ENCODE results near the gene RPH3AL.
"Not testable (repeated sequence)": the region's sequence is repeated elsewhere in the genome, so short reads cannot be mapped to it uniquely, and the experiment has no call there.

Gene RPH3AL

DNA sequence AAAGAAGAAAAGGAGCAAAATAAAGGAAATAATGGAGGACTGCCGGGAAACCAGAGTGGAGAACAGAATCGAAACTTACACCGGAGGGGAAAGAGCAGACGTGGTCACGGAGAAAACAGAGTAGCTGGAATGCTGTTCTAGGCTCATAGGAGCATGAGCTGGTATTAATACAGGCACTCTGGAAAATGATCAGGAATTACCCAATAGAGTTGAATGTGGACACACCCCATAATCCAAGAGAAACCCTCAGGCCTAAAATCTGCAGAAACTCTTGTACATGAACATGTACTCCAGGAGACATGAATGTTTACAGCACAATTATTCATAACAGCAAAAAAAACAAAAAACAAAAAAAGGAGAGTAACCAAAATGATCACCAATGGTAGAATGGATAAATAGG is 77.7 kb downstream of the RPH3AL start:
- DNase-seq (ENCODE audit: low read depth) = no peak
- no peak overlapping the region for H3K4me3 ChIP-seq (ENCODE audit: low read depth, low read length)

DNA sequence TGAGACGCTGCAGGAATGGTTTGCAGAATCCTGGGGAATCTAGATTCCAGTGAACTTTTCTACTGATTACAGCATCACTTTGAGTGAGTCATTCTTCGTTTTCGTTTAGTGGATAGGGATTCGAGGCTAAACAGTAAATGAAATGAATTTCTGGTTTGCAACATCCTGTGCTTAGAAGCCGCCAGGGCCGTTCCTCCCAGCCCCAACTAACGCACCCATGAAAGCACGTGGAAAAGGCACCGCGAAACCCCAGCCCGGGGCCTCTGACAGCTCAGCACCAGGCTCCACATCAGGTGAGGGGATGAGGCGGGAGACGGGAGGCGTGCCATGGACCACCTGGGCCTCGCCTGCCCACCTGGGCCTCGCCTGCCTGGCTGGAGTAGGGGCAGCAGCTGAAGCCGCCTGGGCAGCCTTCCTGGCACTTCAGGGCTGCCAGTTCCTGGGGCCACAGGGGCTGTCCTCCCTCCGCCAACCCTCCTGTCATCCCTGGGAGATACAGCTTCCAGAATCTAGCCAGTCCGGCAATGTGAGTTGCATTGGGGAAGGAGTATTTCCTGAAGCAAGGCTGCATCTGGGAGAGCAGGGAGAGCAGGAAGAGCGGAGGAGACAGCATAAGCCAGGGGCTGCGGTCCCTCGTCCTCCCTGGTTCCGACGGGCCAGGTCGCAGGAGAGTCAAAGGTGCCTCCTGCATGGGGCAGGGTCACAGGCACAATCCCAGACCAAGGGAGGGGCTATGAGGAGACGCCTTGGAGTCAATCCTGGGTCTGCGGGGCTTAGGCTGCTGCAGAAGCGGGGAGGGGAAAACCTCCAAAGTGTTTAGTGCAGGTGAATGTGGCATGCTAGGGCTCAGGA is 78.4 kb downstream of the RPH3AL start:
- no peak overlapping the region for H3K4me3 ChIP-seq (ENCODE audit: low read depth, low read length)
- DNase-seq (ENCODE audit: low read depth) = no peak

DNA sequence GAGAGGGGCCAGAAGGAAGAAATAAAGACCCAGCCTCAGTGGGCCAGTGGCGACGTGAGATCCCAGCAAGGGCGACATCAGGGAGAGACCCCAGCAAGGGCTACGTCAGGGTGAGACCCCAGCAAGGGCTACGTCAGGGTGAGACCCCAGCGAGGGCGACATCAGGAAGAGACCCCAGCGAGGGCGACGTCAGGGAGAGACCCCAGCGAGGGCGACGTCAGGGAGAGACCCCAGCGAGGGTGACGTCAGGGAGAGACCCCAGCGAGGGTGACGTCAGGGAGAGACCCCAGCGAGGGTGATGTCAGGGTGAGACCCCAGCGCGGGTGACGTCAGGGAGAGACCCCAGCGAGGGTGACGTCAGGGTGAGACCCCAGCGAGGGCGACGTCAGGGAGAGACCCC is 79.8 kb downstream of the RPH3AL start:
- not testable (repeated sequence) for DNase-seq (ENCODE audit: low read depth); H3K4me3 ChIP-seq (ENCODE audit: low read depth, low read length)

DNA sequence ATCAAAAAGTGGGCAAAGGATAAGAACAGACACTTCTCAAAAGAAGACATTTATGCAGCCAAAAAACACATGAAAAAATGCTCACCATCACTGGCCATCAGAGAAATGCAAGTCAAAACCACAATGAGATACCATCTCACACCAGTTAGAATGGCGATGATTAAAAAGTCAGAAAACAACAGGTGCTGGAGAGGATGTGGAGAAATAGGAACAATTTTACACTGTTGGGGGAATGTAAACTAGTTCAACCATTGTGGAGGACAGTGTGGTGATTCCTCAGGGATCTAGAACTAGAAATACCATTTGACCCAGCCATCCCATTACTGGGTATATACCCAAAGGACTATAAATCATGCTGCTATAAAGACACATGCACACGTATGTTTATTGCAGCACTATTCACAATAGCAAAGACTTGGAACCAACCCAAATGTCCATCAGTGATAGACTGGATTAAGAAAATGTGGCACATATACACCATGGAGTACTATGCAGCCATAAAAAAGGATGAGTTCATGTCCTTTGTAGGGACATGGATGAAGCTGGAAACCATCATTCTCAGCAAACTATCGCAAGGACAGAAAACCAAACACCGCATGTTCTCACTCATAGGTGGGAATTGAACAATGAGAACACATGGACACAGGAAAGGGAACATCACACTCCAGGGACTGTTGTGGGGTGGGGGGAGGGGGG is 80.5 kb downstream of the RPH3AL start:
- not testable (repeated sequence) for DNase-seq (ENCODE audit: low read depth); H3K4me3 ChIP-seq (ENCODE audit: low read depth, low read length)

DNA sequence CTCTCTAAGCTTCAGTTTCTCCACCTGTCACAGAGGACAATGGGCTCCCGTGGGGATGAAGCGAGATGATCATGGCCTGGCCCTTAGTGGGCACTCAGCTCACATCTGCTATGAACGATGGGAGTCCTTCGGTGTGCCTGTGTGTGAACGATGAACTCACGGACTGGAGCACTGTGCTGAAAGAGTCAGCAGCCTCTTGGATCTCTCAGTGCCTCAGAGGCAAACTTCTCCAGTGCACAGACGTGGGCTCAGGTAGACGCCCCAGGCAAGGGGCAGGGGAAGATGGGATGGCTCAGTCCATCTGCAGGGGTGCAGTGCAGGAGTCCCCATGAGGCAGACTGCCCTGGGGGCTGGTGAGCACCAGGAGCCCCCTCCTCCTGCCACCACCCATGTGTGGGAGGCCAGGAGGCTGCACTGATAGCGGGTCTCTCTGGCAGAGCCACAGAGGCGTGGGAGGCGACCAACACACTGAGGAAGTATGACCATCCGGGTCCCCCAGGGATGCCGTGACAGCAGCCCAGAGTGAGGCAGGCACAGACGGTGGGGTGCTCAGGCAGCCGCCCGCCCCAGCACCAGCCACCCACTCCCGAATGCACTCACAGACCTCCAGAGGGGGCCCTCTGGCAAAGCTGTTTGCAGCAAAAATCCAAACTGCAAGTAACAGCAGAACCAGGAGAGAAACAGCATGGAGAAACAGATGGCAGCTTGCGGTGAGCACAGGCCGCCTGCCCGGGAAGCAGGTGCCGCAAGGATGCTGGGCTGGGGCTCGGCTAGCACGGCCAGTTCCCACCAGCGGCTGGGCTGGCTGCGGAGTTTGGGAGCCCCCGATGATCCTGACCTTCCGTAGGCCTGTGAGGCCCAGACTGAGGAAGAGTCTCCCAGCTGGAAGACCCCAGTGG is 82.7 kb downstream of the RPH3AL start:
- DNase-seq (ENCODE audit: low read depth) = no peak
- no peak overlapping the region for H3K4me3 ChIP-seq (ENCODE audit: low read depth, low read length)

DNA sequence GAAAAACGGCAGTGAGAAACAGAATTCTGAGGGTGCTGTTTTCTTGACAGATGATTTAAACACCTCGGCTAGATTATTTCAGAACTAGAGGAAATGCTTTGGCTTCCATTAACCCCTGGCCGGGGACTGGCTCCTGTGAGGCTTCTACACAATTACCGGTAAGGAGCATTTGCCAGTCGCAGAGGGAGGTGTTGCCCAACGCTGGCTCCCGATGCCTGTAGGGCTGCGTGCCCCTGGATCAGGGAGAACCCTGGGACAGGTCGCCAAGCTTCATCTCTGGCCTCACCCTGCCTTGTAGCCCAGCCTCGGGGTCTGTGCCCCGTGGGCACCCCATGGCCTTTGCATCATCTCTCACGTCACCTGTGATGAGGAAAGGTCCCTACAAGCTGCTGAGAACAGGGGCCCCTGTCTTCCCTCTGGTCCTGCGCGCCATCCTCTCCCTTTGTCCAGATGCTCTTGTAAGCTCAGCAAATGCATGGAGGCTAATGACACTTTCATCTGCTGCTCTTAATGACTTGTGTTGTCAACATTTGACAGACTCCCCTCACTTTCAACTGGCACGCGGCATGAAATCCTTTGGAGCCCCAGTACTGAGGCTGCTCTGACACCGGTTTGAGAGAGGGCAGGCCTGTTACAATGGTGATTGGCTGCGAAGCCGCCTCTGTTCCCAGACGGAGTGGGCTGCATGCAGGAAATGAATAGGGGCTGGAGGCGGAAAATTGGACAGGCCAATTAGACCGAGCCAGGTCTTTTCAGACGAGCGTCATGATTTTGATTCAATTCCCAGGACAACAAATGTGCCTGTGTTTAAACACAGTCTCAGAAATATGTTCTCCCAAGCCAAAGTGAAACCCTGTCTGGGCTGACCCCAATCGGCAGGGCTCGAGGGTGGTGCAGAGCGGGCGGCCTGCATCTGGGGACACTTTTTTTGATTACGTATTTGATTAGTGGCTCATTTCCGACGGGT is 85.6 kb downstream of the RPH3AL start:
- no peak overlapping the region for H3K4me3 ChIP-seq (ENCODE audit: low read depth, low read length)

DNA sequence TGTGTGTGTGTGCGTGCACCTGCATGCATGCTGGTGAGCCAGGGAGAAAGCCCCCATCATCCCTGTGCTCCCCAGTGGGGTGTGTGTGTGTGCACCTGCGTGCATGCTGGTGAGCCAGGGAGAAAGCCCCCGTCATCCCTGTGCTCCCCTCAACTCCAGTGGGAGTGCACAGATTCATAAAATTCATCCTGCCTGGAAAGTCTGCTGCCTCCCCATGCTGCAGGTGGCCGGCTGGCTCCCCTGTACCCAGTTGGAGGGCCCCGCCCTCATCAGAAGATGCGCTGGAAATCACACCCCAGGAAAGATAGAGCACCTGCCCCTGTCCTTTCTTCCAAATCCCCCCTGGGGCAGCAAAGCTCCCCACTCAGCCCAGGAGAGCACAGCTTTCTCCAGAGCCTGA is 86.4 kb downstream of the RPH3AL start:
- H3K4me3 ChIP-seq (ENCODE audit: low read depth, low read length) = no peak overlapping the region
- DNase-seq (ENCODE audit: low read depth) = no peak

More for the DNA sequence above, 85.6 kb downstream of the RPH3AL start:
- DNase-seq (ENCODE audit: low read depth) = no peak

DNA sequence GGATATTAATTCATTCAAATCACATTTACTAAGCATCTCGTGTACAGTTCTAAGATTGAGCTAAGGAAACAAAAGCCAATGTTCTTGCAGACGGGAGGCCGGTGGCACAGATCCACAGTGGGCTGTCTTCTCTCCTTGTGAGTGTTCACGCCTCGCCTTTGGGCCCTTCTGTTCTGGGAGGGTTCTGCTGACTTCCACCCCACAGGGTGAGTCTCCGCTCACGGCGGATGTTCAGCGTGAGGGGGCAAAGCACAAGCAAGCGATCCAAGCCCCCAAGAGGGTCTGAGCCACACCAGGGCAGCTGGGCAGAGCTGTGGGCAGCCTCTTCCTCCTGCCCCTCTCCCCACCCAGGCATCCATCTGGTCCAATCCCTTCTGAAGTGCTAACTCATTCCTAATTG is 86.9 kb downstream of the RPH3AL start:
- no peak overlapping the region for H3K4me3 ChIP-seq (ENCODE audit: low read depth, low read length)
- DNase-seq (ENCODE audit: low read depth) = no peak

DNA sequence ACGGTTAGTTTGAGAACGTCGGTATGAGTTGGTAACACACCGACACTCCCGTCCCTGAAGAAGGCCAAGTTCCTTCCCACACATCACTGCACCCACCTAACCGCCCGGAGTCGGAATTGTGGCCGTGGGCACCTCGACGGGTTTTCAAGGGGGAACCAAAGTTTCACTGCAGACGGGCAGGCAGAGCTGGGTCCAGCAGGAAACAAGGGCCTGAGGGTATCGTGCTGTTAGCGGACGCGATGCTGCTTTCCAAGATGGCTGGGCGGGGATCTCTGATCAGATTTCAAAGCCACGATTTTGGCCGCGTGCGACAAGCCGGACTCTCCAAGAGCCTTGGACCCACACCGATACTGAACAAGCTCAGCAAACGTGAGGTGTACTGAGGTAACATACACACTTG is 88.8 kb downstream of the RPH3AL start:
- no peak for DNase-seq (ENCODE audit: low read depth)
- H3K4me3 ChIP-seq (ENCODE audit: low read depth, low read length) = no peak overlapping the region

DNA sequence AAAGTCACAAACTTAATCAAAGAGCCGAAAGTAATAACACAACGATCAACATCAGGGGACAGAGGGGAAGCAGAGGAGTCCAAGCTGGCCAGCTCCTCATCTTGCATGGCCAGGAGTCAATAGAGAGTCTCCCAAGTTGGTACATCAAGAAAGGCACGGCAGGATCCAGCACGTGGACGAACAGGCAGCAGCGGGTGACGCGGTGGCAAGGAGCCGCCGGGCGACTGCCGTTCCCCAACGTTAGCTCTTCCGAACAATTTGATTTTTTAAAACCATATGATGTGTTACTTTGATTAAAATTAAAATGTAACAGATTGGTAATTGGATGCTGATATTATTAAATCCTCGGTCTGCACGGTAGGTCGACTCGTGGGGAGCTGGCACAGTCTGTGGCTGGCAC is 89.3 kb downstream of the RPH3AL start:
- no peak for DNase-seq (ENCODE audit: low read depth)

DNA sequence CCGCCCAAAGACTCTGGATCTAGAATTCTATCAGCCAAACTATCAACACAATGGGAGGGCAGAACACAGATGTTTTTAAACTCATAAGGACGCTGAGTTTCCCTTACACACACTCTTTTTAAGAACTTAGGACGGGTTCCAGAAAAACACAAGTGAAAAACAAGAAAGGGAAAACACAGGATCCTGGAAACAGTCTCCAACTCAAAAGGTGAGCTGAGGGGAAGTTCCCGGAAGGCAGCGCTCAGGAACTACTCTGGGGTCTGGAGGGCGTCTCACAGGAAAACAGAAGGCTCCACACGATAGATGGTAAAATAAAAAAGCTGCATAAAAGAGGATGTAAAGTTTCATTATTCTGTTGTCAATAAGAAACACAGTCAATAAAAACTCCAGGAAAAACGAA is 91.0 kb downstream of the RPH3AL start:
- H3K4me3 ChIP-seq (ENCODE audit: low read depth, low read length) = no peak overlapping the region

More for the DNA sequence above, 89.3 kb downstream of the RPH3AL start:
- H3K4me3 ChIP-seq (ENCODE audit: low read depth, low read length) = no peak overlapping the region

DNA sequence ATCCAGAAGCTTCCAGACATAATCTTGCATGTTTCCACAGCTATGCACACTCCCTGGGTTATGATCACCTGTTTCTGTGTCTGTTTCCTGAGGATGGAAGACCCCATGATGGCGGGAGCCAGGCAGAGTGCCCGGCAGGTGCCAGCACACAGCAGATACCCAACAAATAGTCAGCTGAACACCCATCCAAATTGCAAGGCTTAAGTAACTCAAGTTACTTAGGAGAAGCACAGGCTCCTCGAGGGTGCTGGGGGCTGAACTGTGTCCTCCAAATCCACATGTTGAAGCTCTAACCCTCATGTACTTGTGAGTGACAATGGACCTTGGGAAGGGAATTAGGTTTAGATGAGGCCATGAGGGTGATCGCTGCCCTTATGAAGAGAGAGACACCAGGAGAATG is 91.7 kb downstream of the RPH3AL start:
- H3K4me3 ChIP-seq (ENCODE audit: low read depth, low read length) = no peak overlapping the region
- DNase-seq (ENCODE audit: low read depth) = no peak

More for the DNA sequence above, 91.0 kb downstream of the RPH3AL start:
- no peak for DNase-seq (ENCODE audit: low read depth)

DNA sequence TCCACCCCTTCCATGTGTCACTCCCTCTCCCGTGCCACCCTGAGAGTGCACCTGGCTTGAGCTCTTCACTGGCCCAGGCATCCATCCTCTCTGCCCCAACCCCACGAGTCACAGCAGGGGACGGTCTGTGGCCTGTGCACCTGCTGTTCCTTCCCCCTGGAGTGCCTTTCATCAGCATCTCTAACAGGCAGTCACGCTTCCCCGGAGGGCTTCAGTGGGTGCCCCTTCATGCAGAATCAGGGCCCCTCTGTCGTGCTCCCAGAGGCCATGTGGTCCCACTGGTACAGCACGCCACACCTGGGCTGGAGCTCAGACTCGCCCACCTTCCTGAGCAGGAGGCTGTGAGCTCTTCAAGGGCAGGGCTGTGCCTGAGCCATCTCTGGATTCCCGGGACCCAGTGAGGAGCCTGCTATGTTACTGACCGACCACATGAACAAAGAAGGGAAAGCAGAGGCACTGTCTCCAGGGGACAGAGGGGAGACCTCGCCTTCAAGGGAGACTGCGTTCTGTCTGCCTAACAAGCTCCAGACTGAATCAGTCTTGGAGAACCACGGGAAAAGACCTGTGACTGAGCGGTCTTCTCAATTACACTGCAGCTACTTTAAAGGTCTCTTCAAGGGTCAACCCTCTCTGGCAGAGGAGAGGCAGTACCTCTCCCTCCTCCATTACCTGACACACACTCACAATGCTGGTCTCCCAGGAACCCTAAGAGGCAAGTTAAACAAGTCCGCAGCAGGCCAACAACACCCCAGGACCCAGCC is 92.4 kb downstream of the RPH3AL start:
- no peak overlapping the region for H3K4me3 ChIP-seq (ENCODE audit: low read depth, low read length)
- DNase-seq (ENCODE audit: low read depth) = no peak

DNA sequence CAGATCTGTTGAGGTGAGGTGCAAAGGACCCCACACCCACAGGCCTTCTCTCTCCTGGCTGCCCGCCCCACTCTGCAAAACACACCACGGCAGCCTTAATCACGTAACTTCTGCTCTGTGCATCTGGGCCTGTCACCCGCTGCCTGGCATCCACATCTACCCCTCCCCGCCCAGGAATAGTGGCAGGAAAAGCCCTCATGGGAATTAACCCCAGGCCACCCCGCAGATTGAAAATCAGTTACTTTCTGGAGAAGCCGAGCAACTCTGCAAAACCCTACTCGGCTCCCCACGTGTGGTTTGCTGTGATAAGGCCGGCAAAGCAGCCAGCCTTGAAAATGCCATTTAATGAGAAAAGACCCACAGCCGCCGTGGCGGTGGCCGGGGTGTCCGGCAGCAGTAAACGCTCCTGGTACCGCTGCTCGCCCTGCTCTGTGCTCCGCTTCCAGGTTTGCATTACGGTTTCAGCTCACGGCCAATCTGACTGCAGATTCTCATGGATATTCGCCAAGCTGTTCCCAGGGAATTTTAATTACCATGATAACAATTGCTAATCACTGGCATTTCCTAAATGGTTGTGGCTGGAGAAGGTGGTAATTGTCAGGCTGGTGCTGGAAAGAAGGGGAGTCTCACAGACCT is 93.1 kb downstream of the RPH3AL start:
- H3K4me3 ChIP-seq (ENCODE audit: low read depth, low read length) = no peak overlapping the region
- no peak for DNase-seq (ENCODE audit: low read depth)

DNA sequence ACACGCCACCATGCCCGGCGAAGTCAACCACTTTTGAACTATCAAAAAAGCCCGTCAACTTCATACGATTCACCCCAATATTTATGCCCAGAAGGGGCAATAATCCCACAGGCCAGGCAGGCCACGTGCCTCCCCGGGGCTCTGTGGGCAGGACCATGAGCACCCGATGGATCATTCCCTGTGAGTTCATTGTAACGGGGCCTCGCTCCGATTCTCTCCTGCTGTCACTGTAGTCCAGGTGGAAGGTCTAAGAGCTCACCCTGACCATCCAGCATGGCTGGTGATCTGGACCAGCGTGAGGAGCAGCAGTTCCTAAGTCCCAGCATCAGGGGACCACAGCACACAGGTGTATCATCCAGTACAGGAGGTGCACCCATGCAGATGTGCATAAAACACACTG is 93.7 kb downstream of the RPH3AL start:
- no peak for DNase-seq (ENCODE audit: low read depth)
- no peak overlapping the region for H3K4me3 ChIP-seq (ENCODE audit: low read depth, low read length)

DNA sequence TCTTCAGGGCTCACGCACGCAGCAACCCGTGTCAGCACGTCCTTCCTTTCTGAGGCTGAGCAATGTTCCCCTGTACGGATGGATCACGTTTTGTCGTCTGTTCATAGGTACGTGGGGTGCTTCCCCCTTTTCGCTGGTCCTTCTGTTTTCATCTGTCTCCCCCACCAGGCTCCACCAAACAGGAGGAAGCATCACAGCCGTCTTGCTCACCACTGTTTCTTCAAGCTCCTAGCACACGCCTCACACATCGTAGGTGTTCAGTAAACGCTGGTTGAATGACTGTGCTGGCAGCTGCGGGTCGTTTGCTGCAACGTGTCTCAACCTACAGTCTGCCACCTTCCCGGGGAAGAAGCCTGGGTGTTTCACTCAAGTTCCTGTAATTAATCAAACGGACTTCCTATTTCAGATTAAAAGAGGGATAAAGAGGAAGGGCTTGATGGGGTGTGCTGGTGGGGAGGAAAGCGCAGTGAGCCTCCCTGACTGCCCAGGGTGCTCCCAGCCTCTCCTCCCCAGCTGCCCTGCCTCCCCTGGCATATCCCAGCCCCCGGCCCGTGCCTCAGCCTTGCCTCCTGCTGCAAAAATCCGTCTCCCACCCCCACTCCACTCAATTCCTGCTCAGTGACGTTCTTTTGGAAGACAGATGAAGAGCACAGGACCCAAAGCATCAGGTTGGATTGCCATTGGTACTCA is 94.4 kb downstream of the RPH3AL start:
- no peak overlapping the region for H3K4me3 ChIP-seq (ENCODE audit: low read depth, low read length)
- no peak for DNase-seq (ENCODE audit: low read depth)
